Fibroblast of villous mesenchyme (primary cell): ENCODE measurements around the gene IL1RL1. TPM values are rescaled to one million over a fixed set of nuclear protein-coding genes. Genes with fewer than 3 reads are reported as not detected.

Experiments
- DNase-seq: peaks from one replicate; pipeline ENCODE4 v3.0.0-alpha.2; 2010; ENCODE audit warnings: low read depth
- H3K4me3 ChIP-seq: 2 replicates; pipeline ENCODE4 v1.5.1; 2011; ENCODE audit warnings: low read depth, mild to moderate bottlenecking, low read length
- CTCF ChIP-seq: IDR thresholded peaks from 2 replicates; pipeline ENCODE4 v1.5.1; 2012; ENCODE audit warnings: low read depth, mild to moderate bottlenecking, low read length; ENCODE audit not compliant: insufficient read depth
- total RNA-seq: library from RNA; depleted of rRNA; stranded (reverse); fragments of >200 nt; gene quantifications from 2 replicates; pipeline ENCODE4 v1.2.3, GENCODE V29; 2012

IL1RL1 gene
- total RNA-seq, 1 donor = 1.3 TPM

GRCh38 chr2:102269200-102269524 is 42.2 kb upstream of the IL1RL1 start:
- no peak for TF ChIP-seq CTCF
- H3K4me3 ChIP-seq = no peak overlapping the region
- DNase-seq = no peak

GRCh38 chr2:102271844-102272243 is 39.5 kb upstream of the IL1RL1 start:
- TF ChIP-seq CTCF = no peak
- H3K4me3 ChIP-seq = no peak overlapping the region
- DNase-seq = no peak

- H3K4me3 ChIP-seq = no peak overlapping the region
- peak; percentile 91 for DNase-seq
These were observed 37.6 kb upstream of the IL1RL1 start for GRCh38 chr2:102273619-102274211.

GRCh38 chr2:102276549-102277201 is 34.7 kb upstream of the IL1RL1 start:
- no peak for DNase-seq
- TF ChIP-seq CTCF = no peak
- H3K4me3 ChIP-seq = no peak overlapping the region

More at GRCh38 chr2:102273619-102274211, 37.6 kb upstream of the IL1RL1 start:
- TF ChIP-seq CTCF = no peak

- no peak overlapping the region for H3K4me3 ChIP-seq
- DNase-seq = no peak
- TF ChIP-seq CTCF = no peak
These were observed 34.1 kb upstream of the IL1RL1 start for GRCh38 chr2:102277202-102277700.

GRCh38 chr2:102278720-102279390 is 32.5 kb upstream of the IL1RL1 start:
- DNase-seq = no peak

More at GRCh38 chr2:102278720-102279390, 32.5 kb upstream of the IL1RL1 start:
- H3K4me3 ChIP-seq = no peak overlapping the region
- TF ChIP-seq CTCF = no peak
